Measurements from ENCODE around the gene DTYMK.

The DTYMK gene

GRCh38 chr2:241686650-241687425, at the start of gene DTYMK:
Gene DTYMK, minus strand, starts transcription at chr2:241686815. Its CDS starts 32 bp downstream, at chr2:241686783.
- DNase-seq, result peak; percentile 98

- DNase-seq, result no peak
Observed at GRCh38 chr2:241736111-241736510, 49.5 kb upstream of the DTYMK start.

- DNase-seq, result peak; percentile 96
Observed at GRCh38 chr2:241734467-241735208, 48.0 kb upstream of the DTYMK start, which contains the start of gene D2HGDH. Gene D2HGDH, plus strand, starts transcription at chr2:241734630. Its CDS starts 595 bp downstream, at chr2:241735225.

- DNase-seq, result no peak
Observed at GRCh38 chr2:241734208-241734466, 47.5 kb upstream of the DTYMK start.

GRCh38 chr2:241733391-241734207, 47.0 kb upstream of the DTYMK start:
- DNase-seq, result no peak

GRCh38 chr2:241732513-241733186, 46.0 kb upstream of the DTYMK start:
- peak; percentile 80 for DNase-seq

- DNase-seq, result peak; percentile 20
Observed at GRCh38 chr2:241730671-241731293, 44.2 kb upstream of the DTYMK start.

GRCh38 chr2:241729868-241730267, 43.3 kb upstream of the DTYMK start:
- no peak for DNase-seq

- DNase-seq, result no peak
Observed at GRCh38 chr2:241728627-241729026, 42.0 kb upstream of the DTYMK start.

GRCh38 chr2:241728000-241728399, 41.4 kb upstream of the DTYMK start:
- DNase-seq, result no peak

GRCh38 chr2:241726459-241726858, 39.8 kb upstream of the DTYMK start:
- no peak for DNase-seq

- DNase-seq, result no peak
Observed at GRCh38 chr2:241724975-241725870, 38.6 kb upstream of the DTYMK start.

GRCh38 chr2:241724259-241724974, 37.8 kb upstream of the DTYMK start:
- no peak for DNase-seq

- DNase-seq, result no peak
Observed at GRCh38 chr2:241722896-241723454, 36.4 kb upstream of the DTYMK start.

GRCh38 chr2:241721852-241722251, 35.2 kb upstream of the DTYMK start:
- no peak for DNase-seq

GRCh38 chr2:241720560-241720959, 33.9 kb upstream of the DTYMK start:
- no peak for DNase-seq

- DNase-seq, result no peak
Observed at GRCh38 chr2:241720099-241720498, 33.5 kb upstream of the DTYMK start.

GRCh38 chr2:241719093-241719492, 32.5 kb upstream of the DTYMK start:
- no peak for DNase-seq

GRCh38 chr2:241708879-241709278, 22.3 kb upstream of the DTYMK start:
- no peak for DNase-seq

GRCh38 chr2:241706537-241706936, 19.9 kb upstream of the DTYMK start:
- no peak for DNase-seq
